ENCODE measurements around the gene CAMK1D. TPM values are rescaled to one million over a fixed set of nuclear protein-coding genes. Genes with fewer than 3 reads are reported as not detected.

Gene CAMK1D
- total and polyA plus RNA-seq, 2 of the 8 experiments (the other 6 are each of a cell fraction or from before 2014, with no cell fraction given) = 3.5 to 10.6 TPM

DNA sequence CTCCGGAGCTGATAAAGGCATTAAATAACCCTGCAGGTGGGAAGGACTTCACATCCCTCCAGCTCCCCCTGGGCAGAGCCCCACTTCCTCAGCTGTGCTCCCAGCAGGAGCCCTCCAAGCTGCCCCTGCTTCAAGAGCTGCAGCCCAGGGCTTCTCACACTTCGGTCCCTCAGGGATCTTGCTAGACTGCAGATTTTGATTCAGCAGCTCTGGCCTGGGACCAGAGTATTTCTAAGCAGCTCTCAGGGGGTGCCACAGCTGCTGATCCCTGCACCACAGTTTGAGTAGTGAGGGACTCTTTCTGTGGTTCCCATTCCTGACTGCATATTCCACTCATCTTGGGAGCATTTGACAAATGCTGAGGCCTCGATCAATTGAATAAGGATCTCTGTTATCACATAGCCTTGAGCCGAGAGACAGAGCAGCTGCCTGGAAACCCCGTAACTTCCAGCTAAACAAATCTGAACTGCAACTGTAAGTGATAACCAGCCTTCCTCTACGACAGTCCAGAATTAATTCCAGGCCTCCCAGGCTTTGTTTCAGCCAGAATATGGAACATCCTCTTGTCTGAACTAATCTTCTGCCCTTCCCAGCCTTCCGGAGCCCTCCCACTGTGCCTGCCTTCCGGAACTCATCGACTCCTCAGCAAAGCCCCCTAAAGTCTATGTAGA lies 490.7 kb downstream of the CAMK1D start:
- no peak overlapping the region for H2BK12ac ChIP-seq (ENCODE audit: low read depth, low read length)
- WGBS, 2 experiments (ENCODE audit: extremely low coverage in 1 of 2, insufficient coverage in 1 of 2, insufficient read length in 1 of 2, insufficient replicate concordance in 2 of 2, low coverage in 1 of 2, low lambda C conversion rate in 2 of 2, missing lambda C conversion rate in 1 of 2) = 84% methylated on average over 9 of the region's 9 CpGs; no CpG with 5 or more reads in 1 of the 2 experiments
- no peaks in the 10 kb centered on the region for H3K27me3 ChIP-seq (replicated peaks in 1 of 4; ENCODE audit: control insufficient read depth in 3 of 4, extremely low read depth in 1 of 4, insufficient read depth in 3 of 4, low read length in 3 of 4)
- H3K14ac ChIP-seq (ENCODE audit: insufficient read length) = no peak overlapping the region
- H2BK15ac ChIP-seq (ENCODE audit: low read length) = no peak overlapping the region; the same call in 1 of the 2 replicates
- no peak overlapping the region for H3K18ac ChIP-seq (ENCODE audit: extremely low read depth, low read length)
- no peak overlapping the region for H3K9ac ChIP-seq (replicated peaks in 1 of 4; ENCODE audit: extremely low read depth in 1 of 4, low read depth in 3 of 4, low read length in 3 of 4)
- no peak overlapping the region for H4K91ac ChIP-seq (replicated peaks; ENCODE audit: insufficient read length, low read length)
- no peaks in the 10 kb centered on the region for H4K20me1 ChIP-seq (replicated peaks in 1 of 2; ENCODE audit: control insufficient read depth in 1 of 2, insufficient read depth in 2 of 2, low read length in 2 of 2)
- POLR2A ChIA-PET (ENCODE audit: partially characterized antibody) = no interaction called here
- H2AK5ac ChIP-seq (ENCODE audit: low read depth, low read length) = no peak overlapping the region
- CTCF ChIA-PET (ENCODE audit: partially characterized antibody) = interaction anchor here (0.7 to 4.8 kb wide), 10 partner anchors 8 to 130 kb away, joined by 3 to 38 read pairs (median 4); no protein-coding TSS in a partner anchor
- no peak overlapping the region for H3K23ac ChIP-seq (ENCODE audit: insufficient read length)
- H2BK20ac ChIP-seq (ENCODE audit: low read length) = no peak overlapping the region
- no peak overlapping the region for H3K4me2 ChIP-seq (ENCODE audit: insufficient read depth in 1 of 2, low read depth in 2 of 2, low read length in 2 of 2)
- H3K4me3 ChIP-seq (ENCODE audit: extremely low read depth in 1 of 4, insufficient read depth in 2 of 4, low read depth in 3 of 4, low read length in 4 of 4) = no peak overlapping the region
- DNase-seq (ENCODE audit: low read depth in 1 of 2, low spot score in 2 of 2) (no peak), FAIRE-seq (no peak)
- TF ChIP-seq POU5F1 (IDR thresholded peaks at IDR 0.05; ENCODE audit: low read depth, low read length) (no peak), BACH1 (IDR thresholded peaks at IDR 0.05; ENCODE audit: low read length) (no peak), FOSL1 (IDR thresholded peaks at IDR 0.05; ENCODE audit: insufficient read depth, low read depth, low read length) (no peak)
- TF ChIP-seq, protein P1, sequence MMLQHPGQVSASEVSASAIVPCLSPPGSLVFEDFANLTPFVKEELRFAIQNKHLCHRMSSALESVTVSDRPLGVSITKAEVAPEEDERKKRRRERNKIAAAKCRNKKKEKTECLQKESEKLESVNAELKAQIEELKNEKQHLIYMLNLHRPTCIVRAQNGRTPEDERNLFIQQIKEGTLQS (IDR thresholded peaks at IDR 0.05; ENCODE audit: insufficient read depth, low read depth, low read length) = no peak
- H3K27ac ChIP-seq (ENCODE audit: low read depth, low read length) = no peak overlapping the region
- H2BK120ac ChIP-seq (replicated peaks; ENCODE audit: low read depth, low read length) = no peak overlapping the region
- H3K79me2 ChIP-seq (ENCODE audit: control insufficient read depth in 1 of 2, insufficient read depth in 2 of 2, low read length in 2 of 2) = no peaks in the 10 kb centered on the region
- H2BK5ac ChIP-seq (ENCODE audit: low read depth, low read length) = no peak overlapping the region
- no peak overlapping the region for H4K5ac ChIP-seq (ENCODE audit: insufficient read length, low read depth, low read length)
- H3K23me2 ChIP-seq (ENCODE audit: low read depth, low read length) = no peaks in the 10 kb centered on the region
- peaks cover 0 to 7% (median 0%) of the 10 kb centered on the region in 4 experiments; a peak in 4 of 7 replicates for H3K4me1 ChIP-seq (replicated peaks in 1 of 4; ENCODE audit: control insufficient read depth in 3 of 4, insufficient read depth in 4 of 4, low read length in 3 of 4)
- H3K79me1 ChIP-seq (ENCODE audit: low read depth, low read length) = no peaks in the 10 kb centered on the region
- H3K56ac ChIP-seq (replicated peaks; ENCODE audit: insufficient read length, low read depth, low read length) = peak overlapping the region; percentile 40
- H2AFZ ChIP-seq (ENCODE audit: low read length) = no peak overlapping the region
- no peaks in the 10 kb centered on the region for H3K9me3 ChIP-seq (ENCODE audit: insufficient read depth in 2 of 2, low read depth in 1 of 2, low read length in 1 of 2)
- H3K4ac ChIP-seq (replicated peaks; ENCODE audit: insufficient read length, low read depth, low read length) = no peak overlapping the region
- no peaks in the 10 kb centered on the region for H3K36me3 ChIP-seq (ENCODE audit: control insufficient read depth in 2 of 4, insufficient read depth in 4 of 4, low read length in 3 of 4)
- H4K8ac ChIP-seq (ENCODE audit: extremely low read depth, insufficient read depth, low read length) = no peak overlapping the region

Data from H1 (cell line).